ENCODE results near the gene IL27RA.

DNA sequence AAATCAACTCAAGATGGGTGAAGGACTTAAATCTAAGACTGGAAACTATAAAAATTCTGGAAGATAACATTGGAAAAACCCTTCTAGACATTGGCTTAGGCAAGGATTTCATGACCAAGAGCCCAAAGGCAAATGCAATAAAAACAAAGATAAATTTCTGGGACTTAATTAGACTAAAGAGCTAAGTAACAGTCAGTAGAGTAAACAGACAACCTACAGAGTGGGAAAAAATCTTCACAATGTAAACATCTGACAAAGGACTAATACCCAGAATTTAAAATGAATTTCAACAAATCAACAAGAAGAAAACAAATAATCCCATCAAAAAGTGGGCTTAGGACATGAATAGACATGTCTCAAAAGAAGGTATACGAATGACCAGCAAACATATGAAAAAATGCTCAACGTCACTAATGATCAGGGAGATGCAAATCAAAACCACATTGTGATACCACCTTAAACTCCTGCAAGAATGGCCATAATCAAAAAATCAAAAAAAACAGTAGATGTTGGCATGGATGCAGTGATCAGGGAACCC, 19.1 kb upstream of the IL27RA start:
- TF ChIP-seq, protein P1, sequence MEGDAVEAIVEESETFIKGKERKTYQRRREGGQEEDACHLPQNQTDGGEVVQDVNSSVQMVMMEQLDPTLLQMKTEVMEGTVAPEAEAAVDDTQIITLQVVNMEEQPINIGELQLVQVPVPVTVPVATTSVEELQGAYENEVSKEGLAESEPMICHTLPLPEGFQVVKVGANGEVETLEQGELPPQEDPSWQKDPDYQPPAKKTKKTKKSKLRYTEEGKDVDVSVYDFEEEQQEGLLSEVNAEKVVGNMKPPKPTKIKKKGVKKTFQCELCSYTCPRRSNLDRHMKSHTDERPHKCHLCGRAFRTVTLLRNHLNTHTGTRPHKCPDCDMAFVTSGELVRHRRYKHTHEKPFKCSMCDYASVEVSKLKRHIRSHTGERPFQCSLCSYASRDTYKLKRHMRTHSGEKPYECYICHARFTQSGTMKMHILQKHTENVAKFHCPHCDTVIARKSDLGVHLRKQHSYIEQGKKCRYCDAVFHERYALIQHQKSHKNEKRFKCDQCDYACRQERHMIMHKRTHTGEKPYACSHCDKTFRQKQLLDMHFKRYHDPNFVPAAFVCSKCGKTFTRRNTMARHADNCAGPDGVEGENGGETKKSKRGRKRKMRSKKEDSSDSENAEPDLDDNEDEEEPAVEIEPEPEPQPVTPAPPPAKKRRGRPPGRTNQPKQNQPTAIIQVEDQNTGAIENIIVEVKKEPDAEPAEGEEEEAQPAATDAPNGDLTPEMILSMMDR (IDR thresholded peaks at IDR 0.05): no peak
- TF ChIP-seq POLR2A (IDR thresholded peaks at IDR 0.05) (no peak), POLR2AphosphoS5 (IDR thresholded peaks at IDR 0.05; ENCODE audit: insufficient read depth in 1 of 2, low read depth in 1 of 2) (no peak)

Data from vagina (tissue), 2 donors.